Stimulated activated CD4-positive, alpha-beta T cell treated with anti-CD3 and anti-CD28 coated beads, Interleukin-2, amount 100 ng/mL, for 48 hours (primary cell): Measurements from ENCODE around the gene UGT2A2.

Source experiments
- DNase-seq, 2 donors: peaks; one replicate each; pipeline ENCODE4 v3.0.0-alpha.2; 2020

Gene UGT2A2

DNA sequence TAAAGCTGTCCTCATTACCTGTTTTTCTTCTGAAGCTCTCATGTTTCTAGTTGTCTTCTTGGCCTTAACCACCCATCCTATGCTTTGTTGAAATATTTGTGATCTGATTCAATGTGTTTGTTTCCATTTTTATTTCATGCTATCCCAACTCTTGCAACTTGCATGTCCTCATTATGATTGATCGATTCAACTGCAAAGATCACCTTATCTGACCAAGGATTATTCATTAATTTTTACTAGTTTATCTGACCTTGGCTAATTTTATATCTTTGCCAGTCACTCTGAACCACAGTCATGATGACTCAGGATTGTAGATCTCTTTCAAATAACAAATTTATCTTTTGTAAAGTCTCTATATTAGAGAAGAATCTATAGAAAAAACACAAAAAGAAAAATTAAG is 70.7 kb downstream of the UGT2A2 start:
- DNase-seq = no peak

DNA sequence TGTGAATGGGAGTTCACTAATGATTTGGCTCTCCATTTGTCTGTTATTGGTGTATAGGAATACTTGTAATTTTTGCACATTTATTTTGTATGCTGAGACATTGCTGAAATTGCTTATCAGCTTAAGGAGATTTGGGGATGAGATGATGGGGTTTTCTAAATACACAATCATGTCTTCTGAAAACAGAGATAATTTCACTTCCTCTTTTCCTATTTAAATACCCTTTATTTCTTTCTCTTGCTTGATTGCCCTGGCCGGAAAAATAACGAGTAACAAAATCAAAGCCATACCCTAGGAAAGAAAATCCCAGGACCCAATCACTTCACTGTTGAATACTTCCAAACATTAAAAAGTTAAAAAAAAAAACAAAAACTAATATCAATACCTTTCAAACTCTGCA is 76.0 kb downstream of the UGT2A2 start:
- no peak for DNase-seq

GRCh38 chr4:69549651-69550050 is 89.8 kb downstream of the UGT2A2 start:
- DNase-seq = no peak

- DNase-seq = no peak
Measured at GRCh38 chr4:69546134-69546765, 93.2 kb downstream of the UGT2A2 start.
